Lung (tissue), 12 donors: Measurements from ENCODE around the gene TANC1. TPM values are rescaled to one million over a fixed set of nuclear protein-coding genes. Genes with fewer than 3 reads are reported as not detected.

ENCODE experiments used
- ATAC-seq: fragments of 200-7000 bp; cut with Tn5 transposase; one replicate; pipeline ENCODE4 v1.9.1; 2020; ENCODE audit warnings: moderate number of reproducible peaks; ENCODE audit not compliant: insufficient read depth, low FRiP score
- DNase-seq, 3 donors: peaks; one replicate each; pipeline ENCODE4 v3.0.0-alpha.2; 2013 to 2017
- H3K27ac ChIP-seq, 2 donors: one replicate each; pipeline ENCODE4 v1.5.1; 2013; ENCODE audit warnings: mild to moderate bottlenecking in 2 of 2, moderate library complexity in 2 of 2, control low read depth in 1 of 2, inconsistent platforms in 1 of 2, low read depth in 1 of 2, low read length in 1 of 2
- H3K27me3 ChIP-seq, 3 donors: one replicate each; pipeline ENCODE4 v1.5.1; 2013; ENCODE audit warnings: low read length in 2 of 3; ENCODE audit not compliant: control insufficient read depth in 3 of 3, insufficient read depth in 3 of 3
- H3K36me3 ChIP-seq, 4 donors: one replicate each; pipeline ENCODE4 v1.5.1; 2013; ENCODE audit warnings: low read length in 4 of 4, mild to moderate bottlenecking in 1 of 4, moderate library complexity in 1 of 4; ENCODE audit not compliant: control insufficient read depth in 4 of 4, insufficient read depth in 4 of 4
- H3K4me1 ChIP-seq, 5 donors: one replicate each; pipeline ENCODE4 v1.5.1; 2013; ENCODE audit warnings: low read length in 5 of 5, mild to moderate bottlenecking in 2 of 5, moderate library complexity in 1 of 5; ENCODE audit not compliant: control insufficient read depth in 5 of 5, insufficient read depth in 5 of 5
- H3K4me3 ChIP-seq: one replicate; pipeline ENCODE4 v1.5.1; 2013; ENCODE audit warnings: mild to moderate bottlenecking, control low read depth, moderate library complexity
- H3K9ac ChIP-seq, 2 donors: one replicate each; pipeline ENCODE4 v1.5.1; 2013; ENCODE audit warnings: low read length in 2 of 2, control low read depth in 1 of 2; ENCODE audit not compliant: insufficient read depth in 1 of 2
- H3K9me3 ChIP-seq, 4 donors: one replicate each; pipeline ENCODE4 v1.5.1; 2013; ENCODE audit warnings: low read length in 3 of 4, mild to moderate bottlenecking in 1 of 4, moderate library complexity in 1 of 4; ENCODE audit not compliant: control insufficient read depth in 4 of 4, insufficient read depth in 3 of 4
- WGBS, 2 donors: extraction: QIAGEN DNeasy Blood & Tissue Kit; methylation state at CpG; one replicate each; pipeline ENCODE4 v1.1.7; 2013; 5-methylcytosine and 5-hydroxymethylcytosine counted together
- polyA plus RNA-seq, 2 donors: library from polyadenylated mRNA; stranded (reverse); fragments of 200-250 nt; gene quantifications; one replicate each; pipeline ENCODE4 v1.2.1, GENCODE V29; 2013
- total RNA-seq, 2 donors: library from RNA; depleted of rRNA in 1 of 2; stranded (reverse); fragments of >200 nt in 1 of 2; gene quantifications; one replicate each; pipeline ENCODE4 v1.2.1, GENCODE V29; 2014 to 2021
- TF ChIP-seq, protein P1 (sequence below): IDR thresholded peaks from 2 replicates; pipeline ENCODE4 v1.5.1; 2012; ENCODE audit warnings: mild to moderate bottlenecking; ENCODE audit errors: control extremely low read depth, extremely low read depth
- donor health status: control.
- donor health status: control.
- donor health status: Bipolar disorder and iron deficiency.
- donor health status: healthy.
- donor health status: DM: yes; HTN: yes; CAD: no.

The TANC1 gene
- total and polyA plus RNA-seq, 4 donors: 14.3 to 99.5 (median 37.3) TPM

DNA sequence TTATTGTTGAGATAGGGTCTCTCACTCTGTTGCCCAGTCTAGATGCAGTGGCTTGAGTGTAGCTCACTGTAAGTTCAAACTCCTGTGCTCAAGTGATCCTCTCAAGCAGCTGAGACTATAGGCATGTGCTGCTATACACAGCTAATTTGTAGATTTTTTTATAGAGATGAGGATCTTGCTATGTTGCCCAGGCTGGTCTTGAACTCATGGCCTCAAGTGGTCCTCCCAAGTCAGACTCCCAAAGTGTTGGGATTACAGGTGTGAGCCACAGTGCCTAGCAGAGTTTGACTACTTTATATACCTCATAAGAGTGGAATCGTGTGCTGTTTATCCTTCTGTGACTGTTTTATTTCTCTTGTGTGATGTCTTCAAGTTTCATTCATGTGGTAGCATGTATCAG lies 60.3 kb downstream of the TANC1 start:
- no peak for ATAC-seq
- no peak for DNase-seq
- TF ChIP-seq, protein P1, sequence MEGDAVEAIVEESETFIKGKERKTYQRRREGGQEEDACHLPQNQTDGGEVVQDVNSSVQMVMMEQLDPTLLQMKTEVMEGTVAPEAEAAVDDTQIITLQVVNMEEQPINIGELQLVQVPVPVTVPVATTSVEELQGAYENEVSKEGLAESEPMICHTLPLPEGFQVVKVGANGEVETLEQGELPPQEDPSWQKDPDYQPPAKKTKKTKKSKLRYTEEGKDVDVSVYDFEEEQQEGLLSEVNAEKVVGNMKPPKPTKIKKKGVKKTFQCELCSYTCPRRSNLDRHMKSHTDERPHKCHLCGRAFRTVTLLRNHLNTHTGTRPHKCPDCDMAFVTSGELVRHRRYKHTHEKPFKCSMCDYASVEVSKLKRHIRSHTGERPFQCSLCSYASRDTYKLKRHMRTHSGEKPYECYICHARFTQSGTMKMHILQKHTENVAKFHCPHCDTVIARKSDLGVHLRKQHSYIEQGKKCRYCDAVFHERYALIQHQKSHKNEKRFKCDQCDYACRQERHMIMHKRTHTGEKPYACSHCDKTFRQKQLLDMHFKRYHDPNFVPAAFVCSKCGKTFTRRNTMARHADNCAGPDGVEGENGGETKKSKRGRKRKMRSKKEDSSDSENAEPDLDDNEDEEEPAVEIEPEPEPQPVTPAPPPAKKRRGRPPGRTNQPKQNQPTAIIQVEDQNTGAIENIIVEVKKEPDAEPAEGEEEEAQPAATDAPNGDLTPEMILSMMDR: no peak
- no peak overlapping the region for H3K4me3 ChIP-seq
- peaks cover 0 to 6% (median 2%) of the 10 kb centered on the region in 4 donors for H3K36me3 ChIP-seq
- H3K27ac ChIP-seq: no peak overlapping the region
- H3K9me3 ChIP-seq: no peaks in the 10 kb centered on the region
- no peaks in the 10 kb centered on the region for H3K27me3 ChIP-seq
- peaks cover 22 to 44% (median 31%) of the 10 kb centered on the region in 5 donors for H3K4me1 ChIP-seq
- 85 to 88% methylated on average over 1 of the region's 1 CpG for WGBS, 2 donors
- H3K9ac ChIP-seq: no peak overlapping the region

DNA sequence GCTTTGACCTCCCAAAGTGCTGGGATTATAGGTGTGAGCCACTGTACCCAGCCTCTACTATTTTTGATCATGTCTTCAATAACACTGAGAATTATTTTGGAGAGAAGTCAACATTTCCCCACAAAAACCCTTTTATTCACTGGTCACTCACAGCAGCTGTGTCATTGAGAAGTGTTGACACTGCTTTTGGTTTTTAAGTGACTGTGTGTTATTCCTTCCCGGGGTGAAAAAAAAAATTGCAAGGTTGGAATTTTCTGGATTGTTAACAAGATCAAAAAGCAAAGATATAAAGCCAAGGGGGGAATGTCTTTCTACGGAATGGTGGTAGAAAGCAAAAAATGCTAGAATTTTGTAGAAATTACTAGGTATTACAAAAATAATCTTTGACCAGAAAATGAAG lies 61.5 kb downstream of the TANC1 start:
- H3K9ac ChIP-seq: no peak overlapping the region
- H3K4me1 ChIP-seq: peaks cover 22 to 39% (median 31%) of the 10 kb centered on the region in 5 donors
- DNase-seq (peak in 2 of 3 donors; percentile 23 to 55), ATAC-seq (no peak)
- H3K27ac ChIP-seq: peak overlapping the region; percentile 52 to 58
- H3K9me3 ChIP-seq: no peaks in the 10 kb centered on the region
- H3K36me3 ChIP-seq: peaks cover 0 to 6% (median 2%) of the 10 kb centered on the region in 4 donors
- H3K4me3 ChIP-seq: no peak overlapping the region
- 40 to 75% methylated on average over 2 of the region's 2 CpGs for whole genome bisulfite sequencing, 2 donors
- TF ChIP-seq, protein P1: no peak
- no peaks in the 10 kb centered on the region for H3K27me3 ChIP-seq

DNA sequence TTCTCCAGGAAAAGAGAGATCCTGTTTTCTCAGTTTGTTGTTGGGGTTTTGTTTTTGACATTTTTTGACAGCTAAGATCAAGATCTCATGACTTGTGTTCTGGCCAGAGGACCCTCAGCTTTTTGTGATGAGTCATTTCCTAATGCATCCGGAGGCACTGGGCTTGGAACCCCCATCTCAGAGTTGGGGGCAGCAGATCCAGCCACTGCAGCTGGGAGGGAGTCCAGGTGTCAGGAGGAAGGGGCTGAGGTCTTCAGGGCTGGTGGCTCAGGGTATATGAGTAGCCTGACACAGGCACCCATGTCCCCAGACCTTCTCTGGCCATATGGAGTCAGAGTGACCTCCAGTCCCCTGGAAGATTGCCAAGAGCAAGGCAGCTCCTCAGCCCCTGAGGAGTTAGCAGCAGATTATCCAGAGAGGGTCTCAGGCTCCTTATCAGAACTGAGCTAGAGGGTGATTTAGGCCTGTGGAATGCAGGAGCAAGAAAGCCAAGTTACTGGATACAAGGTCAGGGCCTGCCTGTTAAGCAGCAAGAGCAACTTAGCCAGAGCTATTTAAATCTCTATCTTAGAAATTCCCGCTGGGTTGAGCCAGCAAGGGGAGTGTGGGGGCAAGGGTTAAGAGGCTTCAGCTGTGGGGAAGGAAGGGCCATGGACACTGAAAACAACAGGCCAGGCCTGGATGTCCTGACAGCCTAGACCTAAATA lies 62.4 kb downstream of the TANC1 start:
- Histone ChIP-seq H3K36me3 (peaks cover 0 to 6% (median 2%) of the 10 kb centered on the region in 4 donors), H3K27me3 (no peaks in the 10 kb centered on the region), H3K9ac (no peak overlapping the region), H3K27ac (peak overlapping the region; percentile 82 to 86), H3K9me3 (no peaks in the 10 kb centered on the region), H3K4me3 (no peak overlapping the region), H3K4me1 (peaks cover 25 to 41% (median 36%) of the 10 kb centered on the region in 5 donors)
- 30 to 35% methylated on average over 2 of the region's 2 CpGs for WGBS, 2 donors
- TF ChIP-seq, protein P1: no peak
- ATAC-seq: peak; percentile 64
- peak; percentile 50 to 73 (median 57) for DNase-seq

DNA sequence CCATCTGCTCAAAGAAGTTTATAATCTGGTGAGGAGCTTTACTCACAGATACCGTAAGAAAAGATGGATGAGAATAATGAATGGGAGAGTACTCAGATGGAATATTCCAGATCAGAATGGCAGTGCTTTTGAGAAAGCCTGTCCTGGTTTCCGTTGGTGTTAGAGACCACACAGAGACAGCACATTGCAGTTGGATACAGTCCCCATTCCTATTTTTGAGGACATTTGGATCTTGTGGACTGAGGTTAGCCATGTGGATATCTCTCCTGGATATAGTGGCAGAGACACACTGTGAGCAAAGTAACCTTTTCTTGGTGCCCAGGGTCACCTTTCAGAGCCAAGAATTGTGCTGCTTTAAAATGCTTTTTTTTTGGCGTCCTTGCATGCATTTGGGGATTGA lies 63.7 kb downstream of the TANC1 start:
- peaks cover 0 to 3% (median under 1%) of the 10 kb centered on the region in 4 donors for H3K36me3 ChIP-seq
- no peak overlapping the region for H3K4me3 ChIP-seq
- H3K27ac ChIP-seq: peak overlapping the region; percentile 73 to 75
- DNase-seq: no peak
- TF ChIP-seq, protein P1: no peak
- no peaks in the 10 kb centered on the region for H3K27me3 ChIP-seq
- H3K4me1 ChIP-seq: peaks cover 18 to 40% (median 38%) of the 10 kb centered on the region in 5 donors
- 78 to 79% methylated on average over 3 of the region's 3 CpGs for WGBS, 2 donors
- no peak overlapping the region for H3K9ac ChIP-seq
- H3K9me3 ChIP-seq: no peaks in the 10 kb centered on the region
- ATAC-seq: no peak
